HG02938 (cell line): ENCODE measurements around the gene SPACA1.

Source experiments
- ATAC-seq: cut with Tn5 transposase; IDR thresholded peaks from one replicate; pipeline ENCODE4 v1.9.1; 2021; ENCODE audit warnings: mild to moderate bottlenecking, moderate library complexity; ENCODE audit not compliant: unreplicated experiment

SPACA1 gene

GRCh38 chr6:88089708-88090107 is 42.1 kb downstream of the SPACA1 start:
- no peak for ATAC-seq

GRCh38 chr6:88105741-88106340 is 58.2 kb downstream of the SPACA1 start:
- ATAC-seq, result no peak

- ATAC-seq, result no peak
These were observed 59.6 kb downstream of the SPACA1 start for GRCh38 chr6:88107241-88107640.

- no peak for ATAC-seq
These were observed 64.3 kb downstream of the SPACA1 start for GRCh38 chr6:88111991-88112390.

- no peak for ATAC-seq
These were observed 67.2 kb downstream of the SPACA1 start for GRCh38 chr6:88114838-88115237.

- no peak for ATAC-seq
These were observed 67.7 kb downstream of the SPACA1 start for GRCh38 chr6:88115307-88115706.

GRCh38 chr6:88116276-88116675 is 68.6 kb downstream of the SPACA1 start:
- ATAC-seq, result no peak
